GM19035 (cell line): ENCODE measurements around the gene PGRMC1.
"Not testable (repeated sequence)": the region's sequence is repeated elsewhere in the genome, so short reads cannot be mapped to it uniquely, and the experiment has no call there.

Source experiments
- ATAC-seq: cut with Tn5 transposase; IDR thresholded peaks from one replicate; pipeline ENCODE4 v1.9.1; 2021; ENCODE audit not compliant: unreplicated experiment

Gene PGRMC1

GRCh38 chrX:119231936-119232445 is 4.1 kb upstream of the PGRMC1 start:
- ATAC-seq = no peak

DNA sequence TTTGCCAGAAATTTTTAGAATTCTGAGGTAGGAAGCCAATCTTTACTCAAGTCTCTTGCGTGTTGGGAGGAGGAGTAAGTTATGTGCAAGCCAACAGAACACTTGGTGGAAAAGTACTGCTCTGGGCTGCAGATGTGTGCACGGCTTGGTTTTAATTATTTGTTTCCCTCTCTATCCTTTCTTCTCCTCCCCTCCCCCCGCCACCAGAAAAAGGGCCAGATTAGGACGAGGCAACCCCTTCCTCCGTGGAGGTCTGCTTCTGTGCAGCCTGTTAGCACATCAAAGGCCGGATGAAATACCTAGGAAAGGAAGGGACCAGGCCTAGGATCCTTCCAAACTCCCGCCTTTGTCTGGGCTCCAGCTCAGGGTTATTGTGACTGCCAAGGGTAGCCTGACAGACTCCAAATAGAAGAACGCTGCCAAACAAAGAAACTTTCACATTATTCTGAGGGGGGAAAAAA is 1.0 kb upstream of the PGRMC1 start:
- no peak for ATAC-seq

DNA sequence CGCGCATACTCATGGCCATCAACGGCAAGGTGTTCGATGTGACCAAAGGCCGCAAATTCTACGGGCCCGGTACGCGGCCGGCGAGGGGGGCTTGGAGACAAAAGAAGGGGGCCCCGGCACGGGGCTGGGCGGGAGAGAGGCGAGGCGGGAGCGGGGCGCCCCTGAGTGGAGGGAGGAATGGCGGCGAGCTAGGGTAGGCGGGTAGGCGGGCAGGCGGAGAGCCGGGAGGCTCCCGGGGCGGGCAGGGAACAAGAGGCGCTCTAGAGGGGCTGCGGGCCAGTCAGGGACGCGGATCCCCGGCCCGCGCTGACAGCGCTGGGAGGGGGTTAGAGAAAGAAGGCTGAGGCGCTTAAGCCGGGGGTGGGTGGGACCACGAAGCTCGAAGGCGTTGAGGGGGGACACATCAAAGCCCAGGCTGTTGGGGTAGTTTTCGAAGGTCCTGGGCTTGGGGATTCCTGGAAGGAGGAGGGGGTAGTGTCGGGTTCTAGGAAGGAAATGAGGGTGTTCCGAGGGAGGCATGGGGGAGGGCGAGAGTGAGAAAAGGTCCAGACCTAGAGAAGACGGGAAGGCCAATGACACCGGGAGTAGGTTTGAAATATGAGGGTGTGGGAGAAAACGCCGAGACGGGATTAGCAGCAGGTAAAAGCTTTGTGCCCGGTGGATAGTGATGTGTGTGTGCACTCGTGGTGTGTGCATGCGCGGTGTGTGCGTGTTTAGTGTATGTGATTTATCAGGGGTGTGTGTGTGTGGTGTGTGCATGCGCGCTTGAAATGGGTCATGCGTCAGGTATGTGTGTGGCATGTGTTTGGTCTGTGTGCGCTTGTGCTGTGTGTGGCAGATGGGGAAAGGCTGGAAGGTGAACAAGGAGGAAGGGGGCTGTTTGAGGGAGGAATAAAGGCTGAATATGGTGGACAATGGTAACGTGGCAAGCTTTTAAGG is 807 bp downstream of the PGRMC1 start:
- ATAC-seq = peak; percentile 32

GRCh38 chrX:119237562-119237942 is 1.5 kb downstream of the PGRMC1 start:
- ATAC-seq = no peak

- ATAC-seq = no peak
Measured at GRCh38 chrX:119238557-119238956, 2.5 kb downstream of the PGRMC1 start.

GRCh38 chrX:119240356-119240755 is 4.3 kb downstream of the PGRMC1 start:
- no peak for ATAC-seq

- no peak for ATAC-seq
Measured at GRCh38 chrX:119247702-119248101, 11.6 kb downstream of the PGRMC1 start.

DNA sequence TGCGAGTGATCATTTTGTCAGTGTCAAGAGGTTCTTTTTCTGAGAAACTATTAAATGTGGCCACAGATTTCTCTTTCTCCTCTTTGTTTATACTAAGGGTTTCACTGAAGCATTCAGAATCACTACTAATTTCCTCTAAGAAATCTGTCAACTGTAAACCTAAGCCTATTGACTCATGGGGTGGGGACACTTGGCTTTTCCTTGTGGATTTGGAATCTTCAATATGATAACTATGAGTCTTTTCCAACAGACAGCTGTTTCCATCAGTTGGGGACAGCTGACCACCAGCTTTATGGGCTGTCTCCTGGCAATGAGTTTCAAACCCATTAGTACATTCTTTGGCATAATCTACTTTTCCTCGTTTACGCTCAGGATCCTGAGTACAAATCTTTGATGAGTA is 13.8 kb downstream of the PGRMC1 start:
- no peak for ATAC-seq

DNA sequence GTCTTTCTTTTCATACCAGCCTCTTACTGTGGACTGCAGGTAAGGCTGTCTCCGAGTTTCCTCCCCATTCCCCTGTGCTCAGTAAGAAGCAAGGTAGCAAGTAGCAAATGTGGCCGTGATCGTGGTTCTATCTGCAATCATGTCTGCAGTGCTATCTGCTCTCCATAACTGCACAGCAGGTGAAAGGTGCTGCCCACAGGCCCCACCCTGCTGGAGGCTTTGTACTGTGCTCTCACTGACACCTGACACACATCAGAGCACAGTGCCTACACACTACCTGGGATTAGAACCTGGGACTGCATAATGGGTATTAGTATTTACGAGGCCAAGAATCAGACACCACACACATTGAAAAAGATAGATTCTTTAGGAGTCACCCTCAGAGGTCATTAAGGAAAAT is 15.3 kb downstream of the PGRMC1 start:
- no peak for ATAC-seq

DNA sequence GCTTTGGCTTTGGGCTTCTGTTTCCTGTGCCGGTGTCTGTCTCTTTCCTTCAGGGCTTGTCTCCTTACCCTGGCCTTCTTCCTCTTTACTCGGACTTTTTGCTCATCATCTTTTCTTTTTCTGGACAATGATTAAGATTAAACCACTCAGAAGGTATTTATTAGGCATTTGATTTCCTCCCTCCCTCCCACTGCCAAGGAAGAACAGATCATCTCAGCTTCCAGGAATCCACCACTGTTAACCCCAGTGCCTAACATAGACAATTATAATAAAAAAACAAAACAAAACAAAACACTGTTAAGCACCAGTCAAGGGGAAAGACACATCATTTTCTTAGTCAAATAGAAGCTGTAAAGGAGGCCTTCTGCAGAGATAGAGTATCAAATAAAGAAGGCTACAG is 16.6 kb downstream of the PGRMC1 start:
- ATAC-seq = no peak

GRCh38 chrX:119266364-119266995 is 30.4 kb downstream of the PGRMC1 start:
- ATAC-seq = no peak

DNA sequence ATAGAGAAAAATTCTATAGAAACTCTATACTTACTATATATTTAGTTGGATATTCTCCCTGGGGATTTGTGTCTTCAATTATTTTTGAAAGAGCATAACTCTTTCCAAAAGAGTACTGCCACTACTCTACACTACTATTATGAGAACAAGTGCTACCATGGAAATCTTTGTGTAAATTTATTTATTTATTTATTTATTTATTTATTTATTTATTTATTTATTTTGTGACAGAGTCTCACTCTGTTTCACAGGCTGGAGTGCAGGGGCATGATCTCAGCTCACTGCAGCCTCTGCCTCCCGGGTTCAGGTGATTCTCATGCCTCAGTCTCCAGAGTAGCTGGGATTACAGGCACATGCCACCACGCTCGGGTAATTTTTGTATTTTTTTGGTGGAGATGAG is 31.0 kb downstream of the PGRMC1 start:
- not testable (repeated sequence) for ATAC-seq

DNA sequence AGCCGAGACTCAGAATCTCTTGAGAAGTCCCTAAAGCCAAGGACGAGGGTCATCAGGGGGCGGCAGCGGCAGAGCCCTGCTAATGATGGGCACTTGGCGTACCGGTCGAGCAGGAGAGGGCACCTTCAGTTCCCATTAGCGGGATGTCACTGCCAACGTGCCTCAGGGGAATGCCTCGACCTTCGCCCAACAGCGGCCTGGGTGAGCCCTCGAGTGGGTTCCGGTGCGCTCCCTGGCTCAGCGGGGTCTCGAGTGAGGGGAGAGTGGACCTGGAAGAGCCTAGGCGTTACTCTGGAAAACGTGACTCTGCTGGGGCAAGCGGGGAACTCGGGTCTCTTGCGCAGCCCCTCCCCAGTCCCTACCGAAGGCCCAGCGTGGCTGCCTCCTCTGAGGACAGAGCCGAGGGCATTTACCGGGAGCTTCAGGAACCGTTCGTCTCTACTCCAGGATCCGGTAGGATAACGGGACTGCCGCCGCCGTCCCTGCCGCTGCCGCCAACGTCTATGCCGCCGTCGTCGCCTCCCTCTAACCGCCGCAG is 36.9 kb downstream of the PGRMC1 start:
- no peak for ATAC-seq

DNA sequence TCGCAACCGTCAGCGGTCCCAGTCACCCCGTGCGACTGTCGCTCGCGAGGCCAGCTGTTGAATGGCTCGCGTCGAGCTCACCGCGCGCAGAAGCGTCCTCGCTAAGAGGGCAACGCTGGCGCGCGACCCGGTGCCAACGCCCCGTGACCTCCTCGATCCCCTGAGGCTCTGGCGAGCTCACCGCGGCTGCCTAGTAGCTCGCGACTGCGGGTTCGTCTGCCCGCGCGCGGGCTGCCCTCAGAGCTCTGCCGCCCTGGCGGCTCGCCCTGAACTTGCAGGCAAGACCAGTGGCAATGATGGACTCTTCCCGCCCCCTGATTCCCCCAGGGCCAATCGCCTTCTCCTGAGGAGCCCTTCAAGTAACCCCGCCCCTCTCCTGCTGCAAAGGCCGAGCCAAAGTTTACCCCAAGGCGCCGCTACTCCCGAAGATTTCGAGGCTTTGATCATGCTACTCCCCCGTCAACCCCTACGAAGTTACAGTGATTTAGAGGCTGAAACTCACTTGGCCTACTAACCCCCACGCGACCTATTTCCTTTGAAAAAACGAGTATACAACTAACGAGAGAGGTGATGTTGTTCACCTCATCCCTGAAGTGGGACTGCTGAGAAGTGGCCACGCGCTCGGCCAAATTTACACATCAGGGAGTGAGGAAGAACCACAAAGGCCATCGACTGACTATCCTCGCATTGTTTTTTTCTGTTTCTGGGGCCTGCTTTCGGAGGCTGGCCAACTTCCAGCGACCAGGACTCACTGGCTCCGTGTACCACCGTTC is 37.5 kb downstream of the PGRMC1 start:
- ATAC-seq = no peak

- ATAC-seq = not testable (repeated sequence)
Measured at GRCh38 chrX:119282347-119282746, 46.3 kb downstream of the PGRMC1 start.

DNA sequence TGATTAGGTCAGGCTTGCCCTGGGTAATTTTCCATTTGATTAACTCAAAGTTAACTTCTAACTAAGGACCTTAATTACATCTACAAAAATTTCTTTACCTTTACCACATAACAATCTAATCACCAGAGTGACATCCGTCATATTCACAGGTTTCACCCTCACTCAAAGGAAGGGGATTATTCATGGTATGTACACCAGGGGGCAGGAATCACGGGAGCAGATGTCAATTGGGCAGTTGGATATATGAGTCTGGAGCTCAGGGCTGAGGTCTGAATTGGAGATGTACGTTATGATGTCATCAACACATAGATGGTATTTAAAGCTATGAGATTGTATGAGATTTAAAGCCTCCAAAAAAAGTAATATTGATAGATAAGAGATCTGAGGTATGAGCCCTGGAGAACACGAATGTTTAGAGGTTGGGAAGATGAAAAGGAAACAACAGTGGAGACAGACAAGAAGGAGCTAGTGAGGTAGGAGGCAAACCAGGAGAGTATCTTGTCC is 52.9 kb downstream of the PGRMC1 start:
- ATAC-seq = no peak

- no peak for ATAC-seq
Measured at GRCh38 chrX:119290476-119290875, 54.4 kb downstream of the PGRMC1 start.

DNA sequence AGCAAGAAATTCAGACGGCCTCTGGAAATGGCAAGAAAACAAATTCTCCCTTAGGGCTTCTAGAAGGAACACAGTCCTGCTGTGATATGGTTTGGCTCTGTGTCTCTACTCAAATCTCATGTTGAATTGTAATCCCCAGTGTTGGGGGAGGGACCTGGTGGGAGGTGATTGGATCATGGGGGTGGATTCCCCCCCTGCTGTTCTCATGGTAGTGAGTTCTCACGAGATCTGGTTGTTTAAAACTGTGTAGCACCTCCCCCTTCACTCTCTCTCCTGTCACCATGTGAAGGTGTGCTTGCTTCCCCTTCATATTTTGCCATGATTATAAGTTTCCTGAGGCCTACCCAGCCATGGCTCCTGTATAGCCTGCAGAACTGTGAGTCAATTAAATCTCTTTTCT is 55.2 kb downstream of the PGRMC1 start:
- ATAC-seq = not testable (repeated sequence)

- no peak for ATAC-seq
Measured at GRCh38 chrX:119292445-119292844, 56.4 kb downstream of the PGRMC1 start.
